ENCODE results near the gene CAMK2A.

DNA sequence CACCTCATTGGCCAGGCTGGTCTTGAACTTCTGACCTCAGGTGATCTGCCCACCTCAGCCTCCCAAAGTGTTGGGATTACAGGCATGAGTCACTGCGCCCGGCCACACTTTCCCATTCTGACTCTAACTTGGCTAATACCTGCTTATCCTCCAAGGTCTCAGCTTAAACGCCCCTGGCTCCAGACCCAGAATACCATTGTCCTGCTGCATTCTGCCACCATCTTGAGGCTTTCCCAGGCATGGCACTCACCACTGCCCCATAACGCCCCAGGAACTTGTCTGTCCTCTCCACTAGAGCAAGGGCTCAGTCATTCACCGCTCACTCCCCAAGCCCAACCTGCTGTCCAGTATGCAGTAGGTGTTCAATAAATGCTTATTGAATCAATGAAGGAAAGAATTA, 39.8 kb downstream of the CAMK2A start:
- TF ChIP-seq, protein P1, sequence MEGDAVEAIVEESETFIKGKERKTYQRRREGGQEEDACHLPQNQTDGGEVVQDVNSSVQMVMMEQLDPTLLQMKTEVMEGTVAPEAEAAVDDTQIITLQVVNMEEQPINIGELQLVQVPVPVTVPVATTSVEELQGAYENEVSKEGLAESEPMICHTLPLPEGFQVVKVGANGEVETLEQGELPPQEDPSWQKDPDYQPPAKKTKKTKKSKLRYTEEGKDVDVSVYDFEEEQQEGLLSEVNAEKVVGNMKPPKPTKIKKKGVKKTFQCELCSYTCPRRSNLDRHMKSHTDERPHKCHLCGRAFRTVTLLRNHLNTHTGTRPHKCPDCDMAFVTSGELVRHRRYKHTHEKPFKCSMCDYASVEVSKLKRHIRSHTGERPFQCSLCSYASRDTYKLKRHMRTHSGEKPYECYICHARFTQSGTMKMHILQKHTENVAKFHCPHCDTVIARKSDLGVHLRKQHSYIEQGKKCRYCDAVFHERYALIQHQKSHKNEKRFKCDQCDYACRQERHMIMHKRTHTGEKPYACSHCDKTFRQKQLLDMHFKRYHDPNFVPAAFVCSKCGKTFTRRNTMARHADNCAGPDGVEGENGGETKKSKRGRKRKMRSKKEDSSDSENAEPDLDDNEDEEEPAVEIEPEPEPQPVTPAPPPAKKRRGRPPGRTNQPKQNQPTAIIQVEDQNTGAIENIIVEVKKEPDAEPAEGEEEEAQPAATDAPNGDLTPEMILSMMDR (conservative IDR thresholded peaks at IDR 0.05 in 1 of 2, IDR thresholded peaks at IDR 0.05 in 1 of 2; ENCODE audit: low read depth in 1 of 2, low read length in 2 of 2) = no peak
- no peak for TF ChIP-seq EZH2 (IDR thresholded peaks at IDR 0.05; ENCODE audit: low read length, missing control alignments)

Data from fibroblast of lung (primary cell).